MM.1S (cell line): ENCODE results near the gene ADGRG4.

Source experiments
- DNase-seq: peaks from one replicate; pipeline ENCODE4 v3.0.0-alpha.2; 2015
- H2AFZ ChIP-seq: fragments of 300-600 bp; sonication (generic); 2 replicates; pipeline ENCODE4 v1.6.0; 2016; ENCODE audit warnings: antibody characterized with exemption, low read length
- H3F3A ChIP-seq: fragments of 300-600 bp; sonication (generic); 2 replicates; pipeline ENCODE4 v1.6.1; 2016; ENCODE audit warnings: mild to moderate bottlenecking, antibody characterized with exemption, low read length, moderate library complexity, mixed read lengths; ENCODE audit not compliant: insufficient read depth
- H3K27ac ChIP-seq: fragments of 300-600 bp; sonication (generic); 2 replicates; pipeline ENCODE4 v1.5.1; 2016; ENCODE audit warnings: mild to moderate bottlenecking, low read length
- H3K27me3 ChIP-seq: fragments of 300-600 bp; sonication (generic); replicated peaks from 2 replicates; pipeline ENCODE4 v1.6.0; 2016; ENCODE audit warnings: low read length; ENCODE audit not compliant: insufficient read depth
- H3K36me3 ChIP-seq: fragments of 300-600 bp; sonication (generic); replicated peaks from 2 replicates; pipeline ENCODE4 v1.6.1; 2016; ENCODE audit warnings: mild to moderate bottlenecking, low read length, mixed read lengths; ENCODE audit not compliant: insufficient read depth
- H3K4me1 ChIP-seq: fragments of 300-600 bp; sonication (generic); 2 replicates; pipeline ENCODE4 v1.6.1; 2016; ENCODE audit warnings: low read length, mixed read lengths
- H3K4me2 ChIP-seq: fragments of 300-600 bp; sonication (generic); 2 replicates; pipeline ENCODE4 v1.6.0; 2016; ENCODE audit warnings: low read depth, low read length
- H3K4me3 ChIP-seq: fragments of 300-600 bp; sonication (generic); 2 replicates; pipeline ENCODE4 v1.5.1; 2016; ENCODE audit warnings: low read length, mixed read lengths
- H3K79me2 ChIP-seq: fragments of 300-600 bp; sonication (generic); 2 replicates; pipeline ENCODE4 v1.6.1; 2016; ENCODE audit warnings: mixed run types, low read length, mixed read lengths
- H3K9ac ChIP-seq: fragments of 300-600 bp; sonication (generic); 2 replicates; pipeline ENCODE4 v1.6.1; 2016; ENCODE audit warnings: low read length, mixed read lengths
- H3K9me2 ChIP-seq: fragments of 300-600 bp; sonication (generic); replicated peaks from 2 replicates; pipeline ENCODE4 v1.6.1; 2016; ENCODE audit warnings: mild to moderate bottlenecking, low read length, mixed read lengths; ENCODE audit not compliant: insufficient read depth
- H3K9me3 ChIP-seq: fragments of 300-600 bp; sonication (generic); replicated peaks from 2 replicates; pipeline ENCODE4 v1.6.1; 2016; ENCODE audit warnings: mild to moderate bottlenecking, low read length, mixed read lengths; ENCODE audit not compliant: insufficient read depth
- H4K20me1 ChIP-seq: fragments of 300-600 bp; sonication (generic); 2 replicates; pipeline ENCODE4 v1.6.1; 2016; ENCODE audit warnings: mild to moderate bottlenecking, low read length, moderate library complexity, mixed read lengths; ENCODE audit not compliant: insufficient read depth
- CTCF ChIP-seq: fragments of 300-600 bp; sonication (generic); IDR thresholded peaks from 2 replicates; pipeline ENCODE4 v1.5.1; 2016; ENCODE audit warnings: antibody characterized with exemption, low read length, mixed read lengths
- EZH2 ChIP-seq: fragments of 300-600 bp; sonication (generic); optimal IDR thresholded peaks from 2 replicates; pipeline ENCODE3; 2017; ENCODE audit warnings: low read depth, mild to moderate bottlenecking, antibody characterized with exemption, low read length, mixed read lengths
- EZH2phosphoT487 ChIP-seq: fragments of 300-600 bp; sonication (generic); IDR thresholded peaks from 2 replicates; pipeline ENCODE4 v1.6.1; 2018; ENCODE audit warnings: antibody characterized with exemption, low read length

Gene ADGRG4

GRCh38 chrX:136346506-136346905 lies 45.7 kb downstream of the ADGRG4 start:
- Histone ChIP-seq H3K4me1 (no peaks in the 10 kb centered on the region), H3K27me3 (no peaks in the 10 kb centered on the region), H3K4me3 (no peak overlapping the region), H3K9me3 (no peaks in the 10 kb centered on the region), H3K27ac (no peak overlapping the region), H3K79me2 (no peaks in the 10 kb centered on the region), H3K9me2 (no peaks in the 10 kb centered on the region), H4K20me1 (no peaks in the 10 kb centered on the region), H3K9ac (no peak overlapping the region), H3K36me3 (no peaks in the 10 kb centered on the region), H2AFZ (no peak overlapping the region), H3F3A (no peaks in the 10 kb centered on the region), H3K4me2 (no peak overlapping the region)
- DNase-seq: no peak
- no peak for TF ChIP-seq CTCF
- no peak for TF ChIP-seq EZH2phosphoT487
- TF ChIP-seq EZH2: no peak

DNA sequence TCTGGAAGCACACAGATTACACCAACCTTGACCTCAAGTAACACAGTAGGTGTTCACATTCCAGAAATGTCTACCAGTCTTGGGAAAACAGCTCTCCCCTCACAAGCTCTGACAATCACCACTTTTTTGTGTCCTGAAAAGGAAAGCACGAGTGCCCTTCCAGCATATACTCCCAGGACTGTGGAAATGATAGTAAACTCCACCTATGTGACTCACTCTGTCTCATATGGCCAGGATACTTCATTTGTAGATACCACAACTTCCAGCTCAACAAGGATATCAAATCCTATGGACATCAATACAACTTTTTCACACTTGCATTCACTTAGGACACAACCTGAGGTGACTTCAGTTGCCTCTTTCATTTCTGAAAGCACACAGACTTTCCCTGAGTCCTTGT lies 46.9 kb downstream of the ADGRG4 start:
- Histone ChIP-seq H3K9ac (no peak overlapping the region), H3K36me3 (no peaks in the 10 kb centered on the region), H3K27ac (no peak overlapping the region), H3K4me3 (no peak overlapping the region), H3K9me3 (no peaks in the 10 kb centered on the region), H2AFZ (no peak overlapping the region), H3K79me2 (no peaks in the 10 kb centered on the region), H4K20me1 (no peaks in the 10 kb centered on the region), H3F3A (no peaks in the 10 kb centered on the region), H3K4me1 (no peaks in the 10 kb centered on the region), H3K27me3 (no peaks in the 10 kb centered on the region), H3K4me2 (no peak overlapping the region), H3K9me2 (no peaks in the 10 kb centered on the region)
- no peak for DNase-seq
- TF ChIP-seq CTCF: no peak
- no peak for TF ChIP-seq EZH2
- no peak for TF ChIP-seq EZH2phosphoT487

GRCh38 chrX:136353526-136354093 lies 52.8 kb downstream of the ADGRG4 start:
- H3K27ac ChIP-seq: no peak overlapping the region
- no peaks in the 10 kb centered on the region for H3K36me3 ChIP-seq
- H3K4me3 ChIP-seq: no peak overlapping the region
- DNase-seq: no peak
- H3K4me2 ChIP-seq: no peak overlapping the region
- TF ChIP-seq EZH2 (no peak), CTCF (no peak), EZH2phosphoT487 (no peak)
- no peak overlapping the region for H2AFZ ChIP-seq
- no peaks in the 10 kb centered on the region for H3K9me3 ChIP-seq
- no peaks in the 10 kb centered on the region for H3K9me2 ChIP-seq
- no peak overlapping the region for H3K9ac ChIP-seq
- H3F3A ChIP-seq: no peaks in the 10 kb centered on the region
- H4K20me1 ChIP-seq: no peaks in the 10 kb centered on the region
- H3K27me3 ChIP-seq: no peaks in the 10 kb centered on the region
- H3K4me1 ChIP-seq: no peaks in the 10 kb centered on the region
- H3K79me2 ChIP-seq: no peaks in the 10 kb centered on the region
